GM12891 (cell line): Measurements from ENCODE around the gene SFI1.
A peak's percentile ranks its signal among the peaks of the same experiment; 100 is the strongest.

Experiments used
- PAX5 ChIP-seq: IDR thresholded peaks from 2 replicates; pipeline ENCODE4 v1.6.1; 2011; ENCODE audit warnings: low read length, moderate library complexity, mild to moderate bottlenecking; ENCODE audit not compliant: insufficient read depth, severe bottlenecking
- POLR2A ChIP-seq: IDR thresholded peaks from 2 replicates; pipeline ENCODE4 v1.6.1; 2011; ENCODE audit warnings: low read depth, low read length, control low read depth
- POLR2AphosphoS5 ChIP-seq: IDR thresholded peaks from 2 replicates; pipeline ENCODE4 v1.6.1; 2011; ENCODE audit warnings: low read depth, low read length, control low read depth
- TAF1 ChIP-seq: IDR thresholded peaks from 2 replicates; pipeline ENCODE4 v1.6.1; 2011; ENCODE audit warnings: low read depth, low read length, control low read depth

DNA sequence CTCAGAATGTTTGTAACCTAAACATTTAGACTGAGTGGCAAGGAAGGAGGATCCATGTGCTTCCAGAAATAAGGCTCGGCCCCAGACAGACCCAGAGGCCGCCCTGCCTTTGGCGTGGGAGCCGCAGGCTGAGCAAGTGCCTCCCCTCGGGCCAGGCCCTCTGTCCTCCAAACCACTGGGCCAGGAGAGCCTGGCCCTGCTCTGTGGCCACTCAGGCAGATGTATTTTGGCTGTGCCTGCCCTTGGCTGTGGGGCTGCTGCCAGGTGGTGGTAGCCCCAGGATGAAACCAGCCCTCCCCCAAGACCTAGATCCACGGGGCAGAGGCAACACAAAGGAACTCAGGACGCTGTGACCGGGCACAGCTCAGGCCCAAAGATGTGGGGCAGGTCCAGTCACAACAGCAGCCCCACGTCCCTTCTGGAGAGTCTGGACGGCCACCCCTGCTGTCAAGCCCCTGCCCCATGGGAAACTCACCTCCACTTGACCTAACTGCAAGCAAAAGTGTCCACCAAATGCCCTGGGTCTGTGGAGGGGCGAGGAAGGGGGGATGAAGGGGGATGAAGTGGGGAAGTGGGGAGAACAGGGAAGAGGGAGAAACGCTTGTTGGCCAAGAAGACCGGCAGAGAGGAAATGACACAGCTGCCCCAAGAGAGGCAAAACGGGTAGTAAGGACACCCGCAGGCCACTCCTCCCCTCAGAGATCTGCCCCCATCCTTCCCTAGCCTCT, 141.7 kb downstream of the SFI1 start:
- TF ChIP-seq POLR2A = no peak; the same call in 1 of the 2 replicates
- peak; percentile 67 for TF ChIP-seq POLR2AphosphoS5
- TF ChIP-seq TAF1 = peak; percentile 24; the same call in 1 of the 2 replicates
- no peak for TF ChIP-seq PAX5
